Peyer's patch (tissue), 4 donors: ENCODE measurements around the gene KIAA0319L.

Experiments
- POLR2A ChIP-seq, 2 donors: fragments of 450-650 bp; IDR thresholded peaks; one replicate each; pipeline ENCODE4 v1.5.1; 2017; ENCODE audit warnings: antibody characterized with exemption in 2 of 2, mild to moderate bottlenecking in 2 of 2, moderate library complexity in 2 of 2
- TF ChIP-seq, protein P1 (sequence below), 6 experiments: fragments of 450-650 bp in 4 of 6; fragments of 200-600 bp in 2 of 6; sonication (generic) in 1 of 6; IDR thresholded peaks; one replicate each; pipeline ENCODE4 v1.5.1; 2017 to 2019; ENCODE audit warnings: antibody characterized with exemption in 6 of 6, mild to moderate bottlenecking in 3 of 6, moderate library complexity in 1 of 6

DNA sequence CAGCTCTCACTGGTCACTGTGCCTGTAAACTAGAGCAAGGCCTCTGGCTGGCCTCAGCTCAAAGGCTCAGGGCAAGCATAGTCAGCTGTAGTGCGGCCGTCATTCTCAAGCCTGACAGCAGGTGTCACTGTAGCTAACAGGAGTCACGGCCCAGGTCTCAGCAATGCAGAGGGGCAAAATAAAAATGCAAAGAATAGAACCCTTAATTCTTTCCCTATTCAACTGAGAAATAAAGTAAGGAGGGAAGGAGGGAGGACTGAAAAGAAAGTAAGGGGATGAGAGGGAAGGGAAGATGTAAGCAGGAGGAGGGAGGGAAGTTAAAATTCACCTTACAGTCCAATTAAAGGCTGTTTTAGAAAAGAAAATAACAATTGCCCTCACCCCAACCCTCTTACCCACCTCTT lies 106.1 kb downstream of the KIAA0319L start:
- TF ChIP-seq, protein P1, sequence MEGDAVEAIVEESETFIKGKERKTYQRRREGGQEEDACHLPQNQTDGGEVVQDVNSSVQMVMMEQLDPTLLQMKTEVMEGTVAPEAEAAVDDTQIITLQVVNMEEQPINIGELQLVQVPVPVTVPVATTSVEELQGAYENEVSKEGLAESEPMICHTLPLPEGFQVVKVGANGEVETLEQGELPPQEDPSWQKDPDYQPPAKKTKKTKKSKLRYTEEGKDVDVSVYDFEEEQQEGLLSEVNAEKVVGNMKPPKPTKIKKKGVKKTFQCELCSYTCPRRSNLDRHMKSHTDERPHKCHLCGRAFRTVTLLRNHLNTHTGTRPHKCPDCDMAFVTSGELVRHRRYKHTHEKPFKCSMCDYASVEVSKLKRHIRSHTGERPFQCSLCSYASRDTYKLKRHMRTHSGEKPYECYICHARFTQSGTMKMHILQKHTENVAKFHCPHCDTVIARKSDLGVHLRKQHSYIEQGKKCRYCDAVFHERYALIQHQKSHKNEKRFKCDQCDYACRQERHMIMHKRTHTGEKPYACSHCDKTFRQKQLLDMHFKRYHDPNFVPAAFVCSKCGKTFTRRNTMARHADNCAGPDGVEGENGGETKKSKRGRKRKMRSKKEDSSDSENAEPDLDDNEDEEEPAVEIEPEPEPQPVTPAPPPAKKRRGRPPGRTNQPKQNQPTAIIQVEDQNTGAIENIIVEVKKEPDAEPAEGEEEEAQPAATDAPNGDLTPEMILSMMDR (IDR thresholded peaks at IDR 0.05) = peak; percentile 61 to 89 (median 84)
- TF ChIP-seq POLR2A (IDR thresholded peaks at IDR 0.05) = no peak
